GM06990 (cell line): ENCODE measurements around the gene MR1.
"Not testable (repeated sequence)": the region's sequence is repeated elsewhere in the genome, so short reads cannot be mapped to it uniquely, and the experiment has no call there.

ENCODE experiments used
- DNase-seq: peaks from one replicate; pipeline ENCODE4 v3.0.0-alpha.2; 2011; ENCODE audit not compliant: insufficient read length; ENCODE audit errors: extremely low read depth
- H3K27me3 ChIP-seq: replicated peaks from 2 replicates; pipeline ENCODE4 v1.6.0; 2011; ENCODE audit warnings: low read length; ENCODE audit not compliant: control insufficient read depth, insufficient read depth
- H3K36me3 ChIP-seq: 2 replicates; pipeline ENCODE4 v1.5.1; 2011; ENCODE audit warnings: low read length; ENCODE audit not compliant: control insufficient read depth, insufficient read depth
- H3K4me3 ChIP-seq: replicated peaks from 2 replicates; pipeline ENCODE4 v1.5.1; 2011; ENCODE audit warnings: low read depth, mild to moderate bottlenecking, control low read depth, low read length
- TF ChIP-seq, protein P1 (sequence below): IDR thresholded peaks from 2 replicates; pipeline ENCODE4 v1.5.1; 2011; ENCODE audit warnings: low read length, control low read depth, mild to moderate bottlenecking, inconsistent platforms; ENCODE audit not compliant: insufficient read depth, poor library complexity, severe bottlenecking

Gene MR1

DNA sequence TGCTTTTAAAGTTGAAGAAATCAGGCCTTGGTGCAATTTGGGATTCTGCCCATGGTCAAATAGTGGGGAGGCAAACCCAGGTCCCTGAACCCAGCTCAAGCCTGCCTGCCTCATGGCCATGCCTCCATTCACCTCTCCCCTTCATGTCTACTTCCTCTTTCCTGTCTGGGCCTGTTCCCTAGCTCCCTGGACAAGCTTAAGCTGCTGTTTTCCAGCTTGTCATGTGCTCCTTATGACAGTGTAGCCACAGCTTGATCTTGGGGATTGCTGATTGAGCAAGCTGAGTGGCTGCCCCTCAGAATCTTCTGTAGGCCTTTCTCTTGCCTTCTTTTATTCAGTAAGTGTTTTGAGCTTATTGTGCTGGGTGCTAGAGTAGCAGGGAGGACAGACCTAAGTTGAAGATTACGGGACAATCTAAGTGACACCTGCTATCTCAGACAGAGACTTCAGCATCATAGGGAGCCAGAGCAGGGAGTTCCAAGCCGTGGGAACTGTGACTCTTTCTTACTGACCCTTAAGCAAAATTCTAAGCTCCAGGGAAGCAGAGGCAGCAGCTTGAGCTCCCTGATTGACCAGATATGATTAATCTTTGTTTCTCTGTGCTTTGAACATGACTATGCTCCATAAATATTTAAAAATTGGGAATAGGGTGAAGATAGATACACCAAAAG lies 520 bp upstream of the MR1 start:
- TF ChIP-seq, protein P1, sequence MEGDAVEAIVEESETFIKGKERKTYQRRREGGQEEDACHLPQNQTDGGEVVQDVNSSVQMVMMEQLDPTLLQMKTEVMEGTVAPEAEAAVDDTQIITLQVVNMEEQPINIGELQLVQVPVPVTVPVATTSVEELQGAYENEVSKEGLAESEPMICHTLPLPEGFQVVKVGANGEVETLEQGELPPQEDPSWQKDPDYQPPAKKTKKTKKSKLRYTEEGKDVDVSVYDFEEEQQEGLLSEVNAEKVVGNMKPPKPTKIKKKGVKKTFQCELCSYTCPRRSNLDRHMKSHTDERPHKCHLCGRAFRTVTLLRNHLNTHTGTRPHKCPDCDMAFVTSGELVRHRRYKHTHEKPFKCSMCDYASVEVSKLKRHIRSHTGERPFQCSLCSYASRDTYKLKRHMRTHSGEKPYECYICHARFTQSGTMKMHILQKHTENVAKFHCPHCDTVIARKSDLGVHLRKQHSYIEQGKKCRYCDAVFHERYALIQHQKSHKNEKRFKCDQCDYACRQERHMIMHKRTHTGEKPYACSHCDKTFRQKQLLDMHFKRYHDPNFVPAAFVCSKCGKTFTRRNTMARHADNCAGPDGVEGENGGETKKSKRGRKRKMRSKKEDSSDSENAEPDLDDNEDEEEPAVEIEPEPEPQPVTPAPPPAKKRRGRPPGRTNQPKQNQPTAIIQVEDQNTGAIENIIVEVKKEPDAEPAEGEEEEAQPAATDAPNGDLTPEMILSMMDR, result no peak
- peak; percentile 64 for DNase-seq
- peaks cover 2% of the 10 kb centered on the region; the same call in 1 of the 2 replicates for H3K36me3 ChIP-seq
- H3K27me3 ChIP-seq, result no peaks in the 10 kb centered on the region
- peak overlapping the region; percentile 92 for H3K4me3 ChIP-seq

DNA sequence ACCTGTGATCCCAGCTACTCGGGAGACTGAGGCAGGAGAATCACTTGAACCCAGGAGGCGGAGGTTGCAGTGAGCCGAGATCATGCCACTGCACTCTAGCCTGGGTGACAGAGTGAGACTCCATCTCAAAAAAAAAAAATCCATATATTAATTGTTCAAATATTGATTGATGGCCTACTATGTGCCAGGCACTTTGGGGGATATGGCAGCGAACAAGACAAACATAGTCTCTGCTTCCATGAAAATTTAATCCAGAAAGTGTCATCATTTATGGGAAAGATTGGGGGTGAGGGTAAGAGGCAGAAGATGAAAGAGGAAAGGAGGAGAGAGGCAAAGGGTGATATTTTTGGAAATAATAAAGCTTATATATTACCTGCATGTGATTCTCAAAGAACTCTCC lies 1.4 kb downstream of the MR1 start:
- H3K27me3 ChIP-seq, H3K36me3 ChIP-seq, DNase-seq: not testable (repeated sequence)
- H3K4me3 ChIP-seq, result peak overlapping the region; percentile 92

DNA sequence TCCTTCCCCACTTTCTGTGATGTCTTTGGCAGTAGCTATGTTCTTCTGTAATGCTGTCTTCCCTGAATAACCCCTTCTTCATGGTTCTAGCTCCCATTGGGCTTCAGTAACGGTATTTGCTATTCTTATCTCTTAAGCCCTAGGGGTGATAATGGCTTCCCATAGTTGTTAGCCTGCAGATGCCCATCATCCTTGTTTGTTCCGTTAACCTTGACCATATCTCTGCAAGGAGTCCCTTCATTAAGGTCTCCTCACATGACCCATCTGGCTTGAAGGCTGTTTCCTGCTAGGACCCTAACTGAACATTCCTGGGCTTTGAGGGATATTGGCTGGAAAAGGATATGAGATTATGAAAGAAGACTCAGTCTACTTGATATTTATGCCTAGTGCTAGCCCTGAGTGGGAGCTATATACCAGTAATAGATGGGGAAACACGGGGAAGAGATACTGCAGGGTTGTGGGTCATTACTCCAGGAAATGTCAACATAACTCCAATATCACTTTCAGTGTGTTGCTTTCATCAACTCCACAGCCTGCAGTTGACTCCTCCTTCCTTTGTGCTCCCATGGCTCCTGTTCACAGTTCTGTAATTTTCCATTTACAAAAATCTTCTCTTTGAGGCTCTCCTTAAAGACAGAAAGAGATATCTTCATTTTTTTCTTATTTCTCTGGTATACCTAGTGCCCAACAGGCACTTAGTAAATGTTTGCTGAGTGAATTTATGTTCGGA lies 2.5 kb downstream of the MR1 start:
- Histone ChIP-seq H3K4me3 (peak overlapping the region; percentile 45), H3K36me3 (peaks cover 2% of the 10 kb centered on the region; the same call in 1 of the 2 replicates), H3K27me3 (no peaks in the 10 kb centered on the region)
- TF ChIP-seq, protein P1, result no peak
- no peak for DNase-seq

DNA sequence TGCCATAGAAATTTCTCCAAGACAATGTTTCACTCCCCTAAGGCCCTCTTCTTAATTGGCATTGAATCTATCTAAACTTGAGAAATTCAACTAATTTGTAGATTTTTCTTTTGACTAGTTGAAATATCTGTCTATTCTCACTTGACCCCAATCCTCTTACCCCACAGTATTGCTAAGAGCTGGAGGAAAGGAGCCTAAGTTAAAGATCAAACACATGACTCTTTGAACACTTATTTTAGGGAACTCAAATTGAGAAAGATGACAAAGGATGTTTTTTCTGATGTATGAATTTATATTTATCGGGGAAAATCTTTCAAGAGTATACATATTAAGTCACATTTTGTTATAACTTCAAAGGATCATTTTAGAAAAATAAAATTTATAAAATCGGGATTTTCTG lies 3.6 kb downstream of the MR1 start:
- DNase-seq, result no peak
- Histone ChIP-seq H3K36me3 (peaks cover 2% of the 10 kb centered on the region; the same call in 1 of the 2 replicates), H3K27me3 (no peaks in the 10 kb centered on the region), H3K4me3 (no peak overlapping the region)
- TF ChIP-seq, protein P1, result no peak

DNA sequence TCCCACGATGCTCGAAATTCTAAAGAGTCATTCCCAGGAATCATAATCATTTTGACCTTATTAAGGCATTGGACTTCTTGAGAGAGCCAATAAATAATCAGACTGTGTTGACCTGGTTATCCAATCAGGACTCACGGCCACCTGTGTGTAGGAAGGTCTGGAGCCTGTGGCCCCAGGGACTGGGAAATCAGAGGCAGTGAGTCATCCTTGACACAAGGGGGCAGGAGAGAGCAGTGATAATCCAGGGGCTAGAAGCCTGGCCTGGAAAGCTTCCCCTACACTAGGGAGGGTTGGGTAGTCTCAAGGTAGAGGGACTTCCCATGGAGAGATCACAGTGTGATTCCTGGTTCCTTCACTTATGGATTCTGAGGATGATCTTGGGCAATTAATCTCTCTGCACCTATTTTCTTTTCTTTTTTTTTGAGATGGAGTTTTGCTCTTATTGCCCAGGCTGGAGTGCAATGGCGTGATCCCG lies 4.7 kb downstream of the MR1 start:
- peak; percentile 16 for DNase-seq
- Histone ChIP-seq H3K27me3 (no peaks in the 10 kb centered on the region), H3K36me3 (peaks cover 2% of the 10 kb centered on the region; the same call in 1 of the 2 replicates), H3K4me3 (no peak overlapping the region)
- TF ChIP-seq, protein P1, result peak; percentile 82

DNA sequence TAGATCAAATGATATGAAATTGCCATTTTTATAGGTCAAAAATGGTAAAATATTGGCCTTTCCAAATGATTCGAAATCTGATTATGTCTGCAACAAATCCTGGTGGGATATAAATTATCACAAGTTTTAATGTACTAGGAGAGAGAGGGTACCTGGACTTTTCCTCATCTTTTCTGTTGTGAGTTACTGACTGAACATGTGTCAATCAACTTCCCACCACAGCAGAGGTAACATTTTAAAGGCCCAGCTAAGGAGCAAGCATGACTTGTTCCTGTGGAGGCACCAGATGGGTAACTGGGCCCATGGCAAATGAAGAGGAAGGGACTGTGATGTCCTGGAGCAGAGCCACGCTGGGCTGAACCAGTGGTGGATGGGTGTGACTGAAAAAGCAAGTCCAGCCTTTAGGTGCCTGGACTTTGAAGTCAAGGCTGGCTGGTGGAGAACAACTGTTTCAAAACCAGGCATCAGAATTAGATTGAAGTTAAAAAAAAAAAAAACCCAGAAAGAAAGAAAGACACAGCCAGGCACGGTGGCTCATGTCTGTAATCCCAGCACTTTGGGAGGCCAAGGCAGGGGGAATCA lies 6.6 kb downstream of the MR1 start:
- TF ChIP-seq, protein P1, result no peak
- H3K4me3 ChIP-seq, result no peak overlapping the region
- DNase-seq, result no peak
- no peaks in the 10 kb centered on the region for H3K27me3 ChIP-seq
- H3K36me3 ChIP-seq, result peaks cover 3% of the 10 kb centered on the region
